ENCODE measurements around the gene STOML2. TPM values are rescaled to one million over a fixed set of nuclear protein-coding genes. Genes with fewer than 3 reads are reported as not detected.

STOML2 gene
- total and polyA plus RNA-seq, 9 of the 15 experiments (the other 6 are each of a cell fraction or from before 2014, with no cell fraction given), result 110 to 220 (median 174) TPM

DNA sequence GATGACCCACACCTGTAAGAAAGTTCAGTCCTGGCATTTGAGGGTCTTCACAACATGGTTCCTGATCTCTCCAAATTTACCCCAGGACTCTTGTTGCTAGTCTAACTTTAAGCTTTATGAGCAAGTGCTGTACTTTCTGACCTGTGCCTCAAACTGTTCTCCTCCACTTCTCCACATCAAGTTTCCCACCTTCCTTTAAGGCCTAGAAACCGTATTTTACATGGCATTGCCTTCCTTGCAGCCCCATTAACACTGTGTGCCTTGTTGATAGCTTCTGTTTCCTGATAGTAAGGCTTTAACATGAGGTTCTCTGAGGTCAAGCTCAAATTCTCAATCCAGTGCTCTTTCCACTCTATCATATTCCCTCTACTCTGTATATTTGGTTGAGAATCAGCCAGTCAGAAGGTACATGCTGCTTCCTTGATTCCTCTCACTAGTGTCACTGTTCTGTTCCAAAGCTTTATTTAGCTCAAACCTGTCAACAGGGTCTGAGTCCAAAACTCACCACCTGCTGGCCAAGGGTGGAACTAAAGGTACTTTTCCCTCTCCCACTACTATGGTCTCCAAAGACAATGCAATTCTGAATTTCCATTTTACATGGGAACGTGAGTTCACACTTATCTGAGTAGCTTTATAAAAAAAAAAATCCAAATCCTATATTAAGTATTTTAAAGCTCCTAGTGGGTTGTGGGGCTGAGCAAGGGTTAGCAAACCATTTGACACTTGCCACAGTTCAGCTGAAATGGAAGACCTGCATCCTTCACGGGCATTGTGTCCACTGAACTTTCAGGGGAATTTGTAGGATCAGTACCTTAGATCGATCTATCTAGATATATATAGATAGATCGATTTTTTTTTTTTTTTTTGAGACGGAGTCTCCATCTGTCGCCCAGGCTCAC, 51.6 kb downstream of the STOML2 start:
- no peaks in the 10 kb centered on the region for H3K9me3 ChIP-seq (replicated peaks; ENCODE audit: control insufficient read depth, insufficient read depth, low read depth, low read length)
- WGBS (ENCODE audit: insufficient coverage, low coverage, missing lambda C conversion rate), result 21% methylated on average over 4 of the region's 7 CpGs
- H3K4me1 ChIP-seq (replicated peaks in 1 of 2; ENCODE audit: control insufficient read depth in 2 of 2, insufficient read depth in 2 of 2, low read length in 2 of 2), result peaks cover 0 to 2% of the 10 kb centered on the region in 2 experiments; a peak in 2 of 5 replicates
- DNase-seq (ENCODE audit: extremely low read depth in 1 of 4, low spot score in 3 of 4) (peak; percentile 43 to 72 (median 50)), ATAC-seq (peak; percentile 92), FAIRE-seq (peak; percentile 89)
- no peaks in the 10 kb centered on the region for H3K79me2 ChIP-seq (ENCODE audit: control insufficient read depth, insufficient read depth, low read length)
- no peak overlapping the region for H3K27ac ChIP-seq (ENCODE audit: extremely low read depth, low read depth, low read length)
- ChIA-PET POLR2A (interaction anchor here (0.6 to 3.8 kb wide), 8 partner anchors 8 to 594 kb away, joined by 3 to 30 read pairs (median 4); partner anchors contain the start of genes PIGO and VCP), CTCF (ENCODE audit: low intra/inter-chr PET ratio) (interaction anchor here (0.8 to 1.5 kb wide), 2 partner anchors 66 to 151 kb away, joined by 5 to 7 read pairs; no protein-coding TSS in a partner anchor)
- H4K20me1 ChIP-seq (replicated peaks; ENCODE audit: control insufficient read depth, insufficient read depth, low read length), result no peaks in the 10 kb centered on the region
- in situ Hi-C loops (cut with MboI), result no loop called here
- H3K27me3 ChIP-seq (ENCODE audit: control insufficient read depth in 2 of 2, insufficient read depth in 2 of 2, low read length in 2 of 2), result no peaks in the 10 kb centered on the region
- no peak overlapping the region for H3K9ac ChIP-seq (ENCODE audit: insufficient read depth in 1 of 2, low read depth in 2 of 2, low read length in 2 of 2)
- no peak overlapping the region for H3K4me3 ChIP-seq
- peaks cover 16% of the 10 kb centered on the region; the same call in 2 of the 3 replicates for H3K36me3 ChIP-seq (ENCODE audit: control insufficient read depth, insufficient read depth, low read length)
- no TSS peak for BruUV-seq (replicated peaks)
- no peaks in the 10 kb centered on the region for H3K9me1 ChIP-seq (ENCODE audit: control insufficient read depth, insufficient read depth, low read length)
- H2AFZ ChIP-seq (ENCODE audit: low read depth, low read length), result no peak overlapping the region
- intact Hi-C loops (cut with micrococcal nuclease), result loop anchor here (5.0 kb wide), 2 partner anchors 54 to 154 kb away; a partner anchor contains a TSS
- H3K4me2 ChIP-seq (ENCODE audit: insufficient read depth, low read length), result no peak overlapping the region; the same call in 1 of the 2 replicates
- TF ChIP-seq, protein P1, sequence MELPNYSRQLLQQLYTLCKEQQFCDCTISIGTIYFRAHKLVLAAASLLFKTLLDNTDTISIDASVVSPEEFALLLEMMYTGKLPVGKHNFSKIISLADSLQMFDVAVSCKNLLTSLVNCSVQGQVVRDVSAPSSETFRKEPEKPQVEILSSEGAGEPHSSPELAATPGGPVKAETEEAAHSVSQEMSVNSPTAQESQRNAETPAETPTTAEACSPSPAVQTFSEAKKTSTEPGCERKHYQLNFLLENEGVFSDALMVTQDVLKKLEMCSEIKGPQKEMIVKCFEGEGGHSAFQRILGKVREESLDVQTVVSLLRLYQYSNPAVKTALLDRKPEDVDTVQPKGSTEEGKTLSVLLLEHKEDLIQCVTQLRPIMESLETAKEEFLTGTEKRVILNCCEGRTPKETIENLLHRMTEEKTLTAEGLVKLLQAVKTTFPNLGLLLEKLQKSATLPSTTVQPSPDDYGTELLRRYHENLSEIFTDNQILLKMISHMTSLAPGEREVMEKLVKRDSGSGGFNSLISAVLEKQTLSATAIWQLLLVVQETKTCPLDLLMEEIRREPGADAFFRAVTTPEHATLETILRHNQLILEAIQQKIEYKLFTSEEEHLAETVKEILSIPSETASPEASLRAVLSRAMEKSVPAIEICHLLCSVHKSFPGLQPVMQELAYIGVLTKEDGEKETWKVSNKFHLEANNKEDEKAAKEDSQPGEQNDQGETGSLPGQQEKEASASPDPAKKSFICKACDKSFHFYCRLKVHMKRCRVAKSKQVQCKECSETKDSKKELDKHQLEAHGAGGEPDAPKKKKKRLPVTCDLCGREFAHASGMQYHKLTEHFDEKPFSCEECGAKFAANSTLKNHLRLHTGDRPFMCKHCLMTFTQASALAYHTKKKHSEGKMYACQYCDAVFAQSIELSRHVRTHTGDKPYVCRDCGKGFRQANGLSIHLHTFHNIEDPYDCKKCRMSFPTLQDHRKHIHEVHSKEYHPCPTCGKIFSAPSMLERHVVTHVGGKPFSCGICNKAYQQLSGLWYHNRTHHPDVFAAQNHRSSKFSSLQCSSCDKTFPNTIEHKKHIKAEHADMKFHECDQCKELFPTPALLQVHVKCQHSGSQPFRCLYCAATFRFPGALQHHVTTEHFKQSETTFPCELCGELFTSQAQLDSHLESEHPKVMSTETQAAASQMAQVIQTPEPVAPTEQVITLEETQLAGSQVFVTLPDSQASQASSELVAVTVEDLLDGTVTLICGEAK (IDR thresholded peaks at IDR 0.05), result peak; percentile 96
- TF ChIP-seq, protein P1 (CRISPR knock-in tag; IDR thresholded peaks at IDR 0.05), result peak; percentile 95
- TF ChIP-seq POLR2B (IDR thresholded peaks at IDR 0.05; ENCODE audit: low read depth, partially characterized antibody), result peak; percentile 32
- no peak for TF ChIP-seq SP2 (IDR thresholded peaks at IDR 0.05; ENCODE audit: extremely low read depth, low read depth, low read length, poor library complexity, severe bottlenecking)
- TF ChIP-seq ZNF263 (CRISPR knock-in tag; IDR thresholded peaks at IDR 0.05; ENCODE audit: borderline replicate concordance), result no peak
- TF ChIP-seq, protein P2, sequence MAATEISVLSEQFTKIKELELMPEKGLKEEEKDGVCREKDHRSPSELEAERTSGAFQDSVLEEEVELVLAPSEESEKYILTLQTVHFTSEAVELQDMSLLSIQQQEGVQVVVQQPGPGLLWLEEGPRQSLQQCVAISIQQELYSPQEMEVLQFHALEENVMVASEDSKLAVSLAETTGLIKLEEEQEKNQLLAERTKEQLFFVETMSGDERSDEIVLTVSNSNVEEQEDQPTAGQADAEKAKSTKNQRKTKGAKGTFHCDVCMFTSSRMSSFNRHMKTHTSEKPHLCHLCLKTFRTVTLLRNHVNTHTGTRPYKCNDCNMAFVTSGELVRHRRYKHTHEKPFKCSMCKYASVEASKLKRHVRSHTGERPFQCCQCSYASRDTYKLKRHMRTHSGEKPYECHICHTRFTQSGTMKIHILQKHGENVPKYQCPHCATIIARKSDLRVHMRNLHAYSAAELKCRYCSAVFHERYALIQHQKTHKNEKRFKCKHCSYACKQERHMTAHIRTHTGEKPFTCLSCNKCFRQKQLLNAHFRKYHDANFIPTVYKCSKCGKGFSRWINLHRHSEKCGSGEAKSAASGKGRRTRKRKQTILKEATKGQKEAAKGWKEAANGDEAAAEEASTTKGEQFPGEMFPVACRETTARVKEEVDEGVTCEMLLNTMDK (IDR thresholded peaks at IDR 0.05; ENCODE audit: borderline replicate concordance, insufficient read depth, low read depth, low read length, poor library complexity, severe bottlenecking), result peak; percentile 55
- TF ChIP-seq MEIS2 (IDR thresholded peaks at IDR 0.05; ENCODE audit: partially characterized antibody), result peak; percentile 51
